ENCODE results near the gene FOXD1.

Gene FOXD1

DNA sequence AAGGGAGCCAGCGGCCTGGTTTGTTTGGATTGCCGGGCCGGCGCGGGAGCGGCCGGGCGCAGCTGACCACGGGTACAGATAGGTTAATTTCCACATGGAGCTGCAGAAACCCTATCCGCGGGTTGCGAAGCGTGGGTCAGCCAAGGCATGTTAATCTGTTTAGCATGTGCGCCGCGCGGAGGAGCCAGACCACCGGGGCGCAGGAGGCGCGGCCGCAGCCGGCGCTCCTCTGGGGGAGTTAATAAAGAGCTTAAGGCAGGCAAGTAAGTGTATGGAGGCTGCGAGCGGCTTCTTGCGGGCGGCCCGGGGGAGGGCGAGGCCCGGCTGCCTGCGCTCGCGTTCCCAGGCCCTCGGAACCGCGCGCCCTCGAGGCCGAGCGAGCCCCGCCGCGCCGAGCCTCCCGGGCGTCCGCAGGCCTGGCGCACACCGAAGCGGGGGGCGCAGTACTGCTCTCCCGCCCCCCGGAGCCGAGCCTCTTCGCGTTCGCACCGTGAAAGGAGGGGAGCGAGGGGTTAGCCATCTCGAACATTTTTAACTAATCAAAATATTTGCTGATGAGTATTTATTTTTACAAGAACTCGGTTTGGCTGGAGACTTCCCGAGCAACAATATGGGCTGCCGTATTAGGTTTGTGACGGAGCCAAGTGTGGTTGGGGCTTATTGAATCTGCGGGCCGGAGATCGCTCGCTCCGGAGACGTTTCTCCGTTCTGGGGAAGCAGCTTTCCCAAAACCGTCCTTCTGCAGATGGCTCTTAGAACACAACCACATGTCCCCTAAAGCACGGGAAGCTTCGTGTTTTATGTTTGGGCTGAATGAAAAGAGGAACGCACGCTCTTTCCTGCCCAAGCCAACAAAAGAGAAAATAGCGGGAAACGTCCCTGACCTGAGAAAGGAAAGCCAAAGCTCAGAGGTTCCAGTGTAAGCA is 28.8 kb downstream of the FOXD1 start:
- TF ChIP-seq, protein P1, sequence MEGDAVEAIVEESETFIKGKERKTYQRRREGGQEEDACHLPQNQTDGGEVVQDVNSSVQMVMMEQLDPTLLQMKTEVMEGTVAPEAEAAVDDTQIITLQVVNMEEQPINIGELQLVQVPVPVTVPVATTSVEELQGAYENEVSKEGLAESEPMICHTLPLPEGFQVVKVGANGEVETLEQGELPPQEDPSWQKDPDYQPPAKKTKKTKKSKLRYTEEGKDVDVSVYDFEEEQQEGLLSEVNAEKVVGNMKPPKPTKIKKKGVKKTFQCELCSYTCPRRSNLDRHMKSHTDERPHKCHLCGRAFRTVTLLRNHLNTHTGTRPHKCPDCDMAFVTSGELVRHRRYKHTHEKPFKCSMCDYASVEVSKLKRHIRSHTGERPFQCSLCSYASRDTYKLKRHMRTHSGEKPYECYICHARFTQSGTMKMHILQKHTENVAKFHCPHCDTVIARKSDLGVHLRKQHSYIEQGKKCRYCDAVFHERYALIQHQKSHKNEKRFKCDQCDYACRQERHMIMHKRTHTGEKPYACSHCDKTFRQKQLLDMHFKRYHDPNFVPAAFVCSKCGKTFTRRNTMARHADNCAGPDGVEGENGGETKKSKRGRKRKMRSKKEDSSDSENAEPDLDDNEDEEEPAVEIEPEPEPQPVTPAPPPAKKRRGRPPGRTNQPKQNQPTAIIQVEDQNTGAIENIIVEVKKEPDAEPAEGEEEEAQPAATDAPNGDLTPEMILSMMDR (IDR thresholded peaks at IDR 0.05), result 0 out of 2 replicates have a peak, but pooled peaks have one; percentile 3
- TF ChIP-seq ZFX (IDR thresholded peaks at IDR 0.05; ENCODE audit: borderline replicate concordance), result no peak
- H3K27ac ChIP-seq, result no peak overlapping the region

DNA sequence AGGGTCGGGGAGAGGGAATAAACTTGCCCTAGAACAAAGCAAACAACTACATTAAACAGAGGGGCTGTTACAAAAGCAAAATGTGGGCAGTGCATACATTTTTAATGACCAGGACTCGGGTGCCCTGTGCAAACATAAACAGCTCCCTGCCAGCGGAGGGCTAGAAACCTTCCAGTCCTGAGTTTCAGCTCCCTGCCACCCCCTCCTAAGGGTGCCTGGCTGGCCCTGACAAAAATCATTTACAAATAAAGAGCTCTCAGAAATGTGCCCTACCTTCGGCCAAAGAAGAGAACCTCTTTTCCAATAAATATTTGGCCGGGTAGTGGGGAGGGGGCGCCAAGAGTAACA is 29.5 kb downstream of the FOXD1 start:
- TF ChIP-seq ZFX (IDR thresholded peaks at IDR 0.05; ENCODE audit: borderline replicate concordance), result no peak
- TF ChIP-seq, protein P1 (IDR thresholded peaks at IDR 0.05), result no peak
- no peak overlapping the region for H3K27ac ChIP-seq

GRCh38 chr5:73418244-73418691 is 30.3 kb downstream of the FOXD1 start:
- H3K27ac ChIP-seq, result no peak overlapping the region

DNA sequence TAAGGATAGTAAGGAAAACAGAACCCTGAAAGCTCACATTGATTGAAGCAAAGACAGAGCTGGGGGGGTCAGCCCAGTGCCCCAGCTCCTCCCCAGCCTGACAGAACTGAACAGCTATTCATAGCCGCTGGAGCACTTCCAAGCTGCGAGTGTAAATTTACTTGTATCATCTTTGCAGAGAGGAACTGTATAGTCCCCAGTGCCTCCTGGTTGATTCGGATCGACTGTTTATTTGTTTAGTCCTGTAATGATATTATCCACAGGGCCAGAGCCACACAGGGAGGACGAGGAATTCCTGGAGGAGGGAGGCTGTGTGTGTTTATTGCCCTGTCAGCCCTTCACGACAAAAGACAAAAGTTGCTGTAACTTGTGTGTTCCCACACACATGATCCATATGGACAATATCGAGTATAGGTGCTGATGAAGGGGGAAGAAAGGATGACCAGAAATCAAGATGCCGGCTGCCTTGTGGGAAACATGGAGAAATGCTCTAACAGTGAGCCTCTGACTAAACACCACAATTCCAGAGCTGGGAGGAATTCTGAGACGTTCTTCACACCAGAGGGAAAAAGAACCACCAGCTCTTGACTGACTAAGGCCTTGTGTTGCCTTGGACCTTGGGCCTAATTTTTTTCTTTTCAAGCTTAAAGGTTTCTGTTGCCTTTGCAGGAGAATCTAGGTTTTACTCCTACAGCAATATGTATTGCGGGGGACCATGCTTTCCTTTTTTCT is 31.1 kb downstream of the FOXD1 start:
- TF ChIP-seq, protein P1 (IDR thresholded peaks at IDR 0.05), result no peak
- no peak for TF ChIP-seq ZFX (IDR thresholded peaks at IDR 0.05; ENCODE audit: borderline replicate concordance)
- H3K27ac ChIP-seq, result no peak overlapping the region

More at GRCh38 chr5:73418244-73418691, 30.3 kb downstream of the FOXD1 start:
- TF ChIP-seq, protein P1 (IDR thresholded peaks at IDR 0.05), result no peak
- no peak for TF ChIP-seq ZFX (IDR thresholded peaks at IDR 0.05; ENCODE audit: borderline replicate concordance)

DNA sequence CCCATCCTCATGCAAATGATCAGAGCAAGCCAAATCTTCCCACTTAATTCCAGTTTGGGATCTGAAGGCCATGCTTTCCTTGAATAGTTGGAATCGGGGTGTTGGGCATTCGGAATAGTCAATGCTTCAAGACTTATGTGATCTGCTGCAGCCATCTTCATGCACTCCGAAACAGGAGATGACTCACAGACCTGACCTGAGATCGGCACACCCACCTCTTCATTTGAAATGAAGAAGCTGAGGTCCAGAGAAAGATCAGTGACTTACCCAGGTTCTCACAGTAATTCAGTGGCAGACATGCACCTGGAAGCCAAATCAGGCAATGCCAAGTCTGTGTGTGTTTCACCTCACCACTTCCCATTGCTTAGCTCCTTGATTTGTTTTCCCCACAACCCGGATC is 33.0 kb downstream of the FOXD1 start:
- TF ChIP-seq ZFX (IDR thresholded peaks at IDR 0.05; ENCODE audit: borderline replicate concordance), result no peak
- TF ChIP-seq, protein P1 (IDR thresholded peaks at IDR 0.05), result no peak
- H3K27ac ChIP-seq, result no peak overlapping the region

DNA sequence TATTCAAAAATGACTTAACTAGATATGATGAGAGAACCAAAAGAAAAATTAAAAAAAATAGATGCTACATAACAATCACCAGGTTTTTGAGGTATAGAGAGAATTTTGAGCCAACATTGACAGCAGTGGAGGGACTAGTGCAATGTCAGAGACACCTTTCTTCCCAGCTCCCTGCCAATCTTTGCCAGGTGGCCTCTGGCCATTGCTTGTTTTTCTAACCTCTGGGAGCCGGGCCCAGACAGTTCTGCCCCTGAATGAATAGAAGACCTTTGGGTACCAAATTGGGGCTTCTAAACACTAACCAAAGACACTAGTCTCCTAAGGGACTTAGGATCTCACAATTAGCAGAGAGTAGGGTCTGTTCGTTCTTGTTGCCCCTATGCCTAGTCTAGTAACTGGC is 33.4 kb downstream of the FOXD1 start:
- no peak overlapping the region for H3K27ac ChIP-seq
- no peak for TF ChIP-seq ZFX (IDR thresholded peaks at IDR 0.05; ENCODE audit: borderline replicate concordance)
- TF ChIP-seq, protein P1 (IDR thresholded peaks at IDR 0.05), result no peak
